ENCODE measurements around the gene SSBP2. TPM values are rescaled to one million over a fixed set of nuclear protein-coding genes. Genes with fewer than 3 reads are reported as not detected.

Gene SSBP2
- 21.9 and 39.4 TPM in 2 replicates for total RNA-seq

DNA sequence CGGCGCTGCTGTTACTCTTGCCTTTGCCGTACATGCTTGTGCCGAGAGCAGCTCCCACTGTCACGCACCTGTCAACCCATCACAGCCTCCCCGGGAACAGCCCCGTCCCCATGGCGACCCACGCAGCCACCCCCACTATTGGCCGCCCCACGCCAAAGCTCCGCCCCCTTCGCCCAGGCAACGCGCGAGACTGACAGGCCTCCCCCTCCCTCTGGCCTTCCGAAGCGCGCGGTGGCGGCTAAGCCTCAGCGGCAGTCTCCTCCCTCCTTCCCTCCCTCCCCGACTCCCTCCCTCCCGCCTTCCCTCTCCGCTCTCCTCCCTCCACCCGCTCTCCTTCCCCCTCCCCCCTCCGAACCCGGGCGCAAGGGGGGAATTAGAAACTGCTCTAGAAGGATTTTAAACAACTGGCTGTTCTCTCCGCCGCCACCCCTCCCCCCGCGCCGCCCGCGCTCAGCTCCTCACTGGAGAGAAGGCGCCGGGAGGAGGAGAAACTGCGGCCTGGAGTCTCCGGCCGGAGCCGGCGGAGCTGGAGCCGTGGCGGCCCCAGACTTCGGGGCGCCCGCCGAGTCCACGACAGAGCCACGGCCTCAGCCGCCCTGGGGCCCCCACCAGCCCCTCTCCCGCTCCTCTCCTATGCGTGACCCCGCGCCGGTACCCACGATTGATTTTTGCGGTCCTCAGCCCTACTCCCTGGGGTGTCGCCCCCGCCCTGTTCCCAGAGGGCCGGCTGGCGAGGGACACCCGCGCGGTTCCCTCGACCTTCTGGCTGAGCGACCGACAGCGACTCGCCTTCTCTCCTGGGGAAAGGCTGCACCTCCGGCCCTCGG, at the start of gene SSBP2:
TSS of gene SSBP2 (minus strand) at position 89 of the 827 bp plus-strand sequence. CDS start at position 34, 55 bp downstream.

DNA sequence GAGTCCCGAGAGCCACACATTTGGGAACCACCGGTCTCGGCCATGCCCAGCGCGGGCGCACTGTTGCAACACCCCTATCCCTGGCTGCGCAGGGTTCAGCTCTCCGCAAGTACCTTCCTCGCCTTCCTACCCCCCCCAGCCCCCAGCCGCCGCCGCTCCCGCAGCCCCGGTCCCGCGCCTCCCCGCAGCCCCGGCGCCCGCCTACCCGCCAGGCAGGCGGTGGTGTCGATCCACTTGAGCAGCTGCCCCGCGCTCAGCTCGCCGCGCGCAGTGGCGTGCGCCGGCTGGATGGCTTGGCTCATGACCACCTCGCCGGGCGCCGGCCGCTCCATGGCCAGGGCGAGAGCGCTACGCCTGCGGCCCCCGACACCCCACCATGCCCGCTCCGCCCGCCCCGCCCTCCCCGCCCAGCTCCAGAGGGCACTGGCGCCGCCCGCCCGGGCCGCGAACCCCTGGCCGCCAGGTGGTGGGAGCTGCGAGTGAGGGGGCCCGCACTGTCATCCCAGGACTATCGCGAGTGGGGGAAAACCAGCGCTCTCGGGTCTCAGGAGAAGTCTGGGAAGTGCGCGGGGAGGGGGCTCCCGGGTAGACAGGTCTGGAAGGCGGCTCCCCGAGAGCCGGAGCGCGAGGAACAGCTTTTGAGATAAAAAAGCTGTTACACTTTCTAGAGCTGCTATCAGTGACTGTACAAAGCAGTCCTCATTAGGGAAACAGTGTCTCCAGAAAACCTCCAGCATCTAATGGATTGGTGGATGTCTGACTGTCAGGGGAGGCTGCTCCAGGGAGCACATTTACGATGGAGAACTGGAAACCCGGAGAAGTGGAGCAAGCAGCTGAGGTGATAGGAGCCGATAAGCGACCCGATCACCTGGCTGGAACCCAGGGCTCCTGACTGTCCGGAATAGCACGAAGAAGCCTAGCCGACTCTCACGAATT, 356.8 kb downstream of the SSBP2 start, which contains the start of gene ACOT12:
TSS of gene ACOT12 (minus strand) at position 352 of the 936 bp plus-strand sequence. CDS start at position 332, 20 bp downstream.

Other genes with a start within 250 kb of the SSBP2 start
- 0.77 and 2.0 TPM in 2 replicates for gene ATG10, start 220.9 kb upstream of the SSBP2 start, total RNA-seq

Measured in pericardium fibroblast (primary cell).